Measurements from ENCODE around the gene PRAMEF33.
"Not testable (repeated sequence)": the region's sequence is repeated elsewhere in the genome, so short reads cannot be mapped to it uniquely, and the experiment has no call there.

PRAMEF33 gene, protein sequence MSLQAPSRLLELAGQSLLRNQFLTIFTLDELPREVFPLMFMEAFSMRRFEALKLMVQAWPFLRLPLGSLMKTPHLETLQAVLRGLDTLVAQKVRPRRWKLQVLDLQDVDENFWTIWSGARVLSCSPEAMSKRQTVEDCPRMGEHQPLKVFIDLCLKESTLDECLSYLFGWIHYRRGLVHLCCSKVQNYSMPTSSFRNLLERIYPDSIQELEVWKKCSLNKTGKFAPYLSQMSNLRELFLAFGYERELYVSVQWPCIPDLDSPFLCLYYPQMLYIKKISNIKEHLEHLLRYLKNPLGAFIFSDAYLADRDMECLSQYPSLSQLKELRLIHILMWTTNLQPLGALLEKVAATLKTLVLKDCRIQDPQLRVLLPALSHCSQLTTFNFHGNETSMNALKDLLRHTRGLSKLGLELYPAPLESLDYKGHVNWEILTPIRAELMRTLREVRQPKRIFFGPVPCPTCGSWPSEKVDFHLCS
- 0 reads per million in 2 donors for total RNA-seq

DNA sequence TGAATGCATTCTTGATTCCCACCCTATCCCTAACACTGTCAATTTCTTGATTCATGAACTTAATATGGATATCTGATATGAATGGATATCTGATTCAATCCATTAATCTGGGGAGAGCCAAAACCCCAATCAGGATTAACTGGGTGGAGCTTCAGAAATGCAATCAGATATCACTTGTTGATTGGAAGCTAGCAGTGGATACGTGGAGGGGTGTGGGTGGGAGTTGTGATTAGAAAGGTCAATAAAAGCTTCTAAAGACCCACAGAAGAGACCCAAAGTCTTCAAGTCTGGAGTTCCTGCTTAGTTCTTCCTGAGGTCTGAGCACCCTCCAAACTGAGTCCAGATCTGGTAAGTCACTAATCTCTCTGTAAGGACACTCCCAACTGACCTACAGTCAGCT lies at the start of gene PRAMEF33:
PRAMEF33 (plus strand) TSS at position 301 of the 400 bp plus-strand sequence. CDS start 2,416 bp downstream, outside the sequence.
- not testable (repeated sequence) for DNase-seq

DNA sequence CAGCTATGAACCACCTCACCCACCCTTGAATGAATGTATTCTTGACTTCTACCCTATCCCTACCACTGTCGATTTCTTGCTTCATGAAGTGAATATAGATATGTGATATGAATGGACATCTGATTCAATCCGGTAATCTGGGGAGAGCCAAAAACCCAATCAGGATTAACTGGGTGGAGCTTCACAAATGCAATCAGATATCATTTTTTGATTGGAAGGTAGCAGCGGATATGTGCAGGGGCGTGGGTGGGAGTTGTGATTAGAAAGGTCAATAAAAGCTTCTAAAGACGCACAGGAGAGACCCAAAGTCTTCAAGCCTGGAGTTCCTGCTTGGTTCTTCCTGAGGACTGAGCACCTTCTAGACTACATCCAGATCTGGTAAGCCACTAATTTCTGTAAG lies 49.4 kb upstream of the PRAMEF33 start, which contains the start of gene PRAMEF5:
PRAMEF5 (plus strand) TSS at position 301 of the 400 bp plus-strand sequence. CDS start 5,071 bp downstream, outside the sequence.
- DNase-seq = not testable (repeated sequence)

DNA sequence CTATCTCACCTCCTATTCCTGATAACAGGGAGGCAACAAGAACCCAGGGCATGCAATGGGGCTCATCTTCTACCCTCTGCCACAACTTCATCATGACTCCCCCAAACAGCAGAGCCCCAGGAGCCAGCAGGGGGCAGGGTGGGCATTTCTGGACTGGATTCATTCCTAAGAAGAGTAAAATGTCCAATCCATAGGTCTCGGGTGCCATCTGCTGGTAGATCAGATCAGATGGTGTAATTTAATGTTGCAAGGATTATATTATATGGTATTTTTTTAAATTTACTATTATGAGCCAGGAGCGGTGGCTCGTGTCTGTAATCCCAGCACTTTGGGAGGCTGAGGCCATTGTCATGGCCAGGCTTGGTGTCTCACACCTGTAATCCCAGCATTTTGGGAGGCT lies 38.2 kb upstream of the PRAMEF33 start:
- not testable (repeated sequence) for DNase-seq

DNA sequence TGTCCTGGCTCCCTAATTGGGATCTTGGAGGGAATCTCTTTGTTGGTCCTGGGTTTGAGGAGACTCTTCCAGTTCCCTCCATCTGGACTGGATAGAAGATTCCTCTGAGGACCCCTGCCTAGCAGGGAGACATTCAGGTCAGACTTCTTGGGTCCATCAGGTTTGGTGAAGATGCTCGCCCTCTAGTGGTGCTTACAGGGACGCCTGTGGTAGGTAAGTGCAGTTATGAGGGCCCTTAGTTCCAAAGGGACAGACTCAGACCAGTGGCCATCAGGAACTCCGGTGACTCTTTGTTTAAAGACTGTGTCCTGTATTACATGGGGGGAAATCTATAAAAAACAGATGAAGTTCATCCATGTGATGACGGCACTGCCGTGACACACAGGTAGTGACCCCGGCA lies 26.3 kb upstream of the PRAMEF33 start:
- not testable (repeated sequence) for DNase-seq

DNA sequence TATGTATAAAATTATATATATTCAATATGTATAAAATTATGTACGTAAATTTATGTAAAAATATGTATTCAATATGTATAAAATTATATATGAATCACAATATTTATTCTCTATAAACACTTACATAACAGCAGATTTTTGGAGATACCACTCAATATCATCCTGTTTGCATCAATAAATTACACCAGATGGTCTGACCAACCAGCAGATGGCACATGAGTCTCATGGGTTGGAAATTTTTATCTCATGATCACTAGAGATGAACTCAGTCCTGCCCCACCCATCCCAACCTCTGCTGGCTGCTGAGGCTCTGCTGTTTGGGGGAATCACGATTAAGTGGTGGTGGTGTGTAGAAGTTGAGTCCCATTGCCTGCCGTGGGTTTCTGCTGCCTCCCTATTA lies 23.7 kb upstream of the PRAMEF33 start:
- DNase-seq = not testable (repeated sequence)

DNA sequence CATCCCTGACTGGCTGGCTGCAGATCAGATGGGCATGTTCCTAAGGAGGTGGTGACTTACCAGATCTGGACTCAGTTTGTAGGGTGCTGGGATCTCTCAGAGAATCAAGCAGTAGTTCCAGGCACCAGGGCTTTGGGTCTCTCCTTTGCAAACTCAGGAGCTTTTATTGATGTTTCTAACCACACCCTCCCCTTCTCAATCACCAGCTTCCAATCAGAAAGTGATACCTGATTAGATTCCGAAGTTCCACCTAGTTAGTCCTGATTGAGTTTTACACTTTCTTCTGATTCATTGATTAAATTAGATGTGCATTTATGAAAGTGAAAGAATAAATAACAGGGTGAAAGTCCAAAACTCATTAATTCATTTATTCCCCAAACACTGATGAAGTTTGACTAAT lies 18.3 kb upstream of the PRAMEF33 start, which contains the start of gene PRAMEF8:
PRAMEF8 (minus strand) TSS at position 101 of the 400 bp plus-strand sequence. CDS start 1,046 bp downstream, outside the sequence.
- DNase-seq = not testable (repeated sequence)

DNA sequence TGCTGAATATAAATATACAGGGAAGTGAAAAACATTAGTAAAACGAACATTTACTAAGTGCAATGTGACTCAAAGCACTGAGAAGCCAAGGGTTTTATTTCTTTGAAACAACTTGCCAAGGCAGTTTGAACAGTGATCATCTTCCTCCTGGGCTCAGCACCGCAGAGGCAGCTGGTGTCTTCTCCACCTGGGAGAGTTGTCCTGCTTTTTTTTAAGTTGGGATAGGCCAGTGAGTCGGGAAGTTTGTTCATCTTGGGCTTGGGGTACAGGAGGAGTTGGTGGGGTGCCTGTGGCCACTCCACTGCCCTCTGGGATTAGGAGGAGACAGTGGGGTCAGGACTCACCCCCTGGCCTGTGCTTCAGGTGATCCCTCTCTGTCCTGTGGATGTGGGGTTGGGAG lies 14.3 kb upstream of the PRAMEF33 start:
- DNase-seq = not testable (repeated sequence)

DNA sequence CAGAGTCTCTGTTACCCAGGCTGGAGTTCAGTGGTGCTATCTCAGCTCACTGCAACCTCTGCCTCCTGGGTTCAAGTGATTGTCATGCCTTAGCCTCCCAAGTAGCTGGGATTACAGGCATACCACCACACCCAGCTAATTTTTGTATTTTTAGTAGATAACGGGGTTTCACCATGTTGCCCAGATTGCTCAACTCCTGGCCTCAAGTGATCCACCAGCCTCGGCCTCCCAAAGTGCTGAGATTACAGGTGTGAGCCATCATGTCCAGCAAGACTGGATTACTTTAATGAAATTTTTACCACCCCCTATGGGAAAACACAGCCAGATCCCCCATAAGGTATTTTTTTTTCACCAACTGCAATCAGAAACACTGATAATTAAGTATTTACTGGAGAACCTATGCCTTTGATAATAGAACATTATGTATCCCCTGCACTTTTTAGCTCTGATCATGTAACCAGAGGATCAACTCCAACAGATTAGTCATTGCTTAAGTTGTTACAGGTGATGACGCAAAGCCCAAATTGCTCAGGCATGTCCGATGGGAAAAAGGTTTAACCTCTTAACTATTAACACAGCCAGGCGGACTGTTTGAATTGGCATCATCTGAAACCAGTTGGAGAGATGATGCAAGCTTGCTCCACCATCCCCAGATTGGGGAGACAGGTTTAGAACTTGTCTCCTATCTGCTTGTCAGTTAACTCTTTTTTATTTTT lies 6.0 kb upstream of the PRAMEF33 start:
- not testable (repeated sequence) for DNase-seq

DNA sequence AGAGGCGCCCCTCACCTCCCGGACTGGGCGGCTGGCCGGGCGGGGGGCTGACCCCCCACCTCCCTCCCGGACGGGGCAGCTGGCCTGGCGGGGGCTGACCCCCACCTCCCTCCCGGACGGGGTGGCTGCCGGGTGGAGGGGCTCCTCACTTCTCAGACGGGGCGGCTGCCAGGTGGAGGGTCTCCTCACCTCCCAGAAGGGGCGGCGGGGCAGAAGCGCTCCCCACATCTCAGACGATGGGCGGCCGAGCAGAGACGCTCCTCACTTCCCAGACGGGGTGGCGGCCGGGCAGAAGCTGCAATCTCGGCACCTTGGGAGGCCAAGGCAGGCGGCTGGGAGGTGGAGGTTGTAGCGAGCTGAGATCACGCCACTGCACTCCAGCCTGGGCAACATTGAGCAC lies 4.6 kb upstream of the PRAMEF33 start:
- DNase-seq = not testable (repeated sequence)

DNA sequence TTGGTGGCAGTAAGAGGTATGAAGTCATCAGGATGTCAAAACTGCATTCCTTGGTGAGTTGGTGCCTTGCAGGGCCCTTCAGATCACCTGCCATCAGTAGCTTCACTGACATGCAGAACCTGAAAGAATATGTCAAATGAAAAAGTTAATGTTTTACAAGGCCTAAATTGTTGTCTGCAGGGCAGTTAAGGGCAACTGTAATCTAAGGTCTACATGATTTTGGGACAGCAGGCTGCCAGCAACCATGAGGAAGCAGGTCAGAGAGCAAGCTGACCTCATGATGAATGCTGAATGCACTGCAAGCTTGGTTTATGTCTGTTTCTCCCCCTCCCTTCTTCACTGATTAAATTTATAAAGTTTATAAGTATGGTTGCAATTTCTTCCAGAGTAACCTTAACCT lies 1.1 kb upstream of the PRAMEF33 start:
- DNase-seq = not testable (repeated sequence)

DNA sequence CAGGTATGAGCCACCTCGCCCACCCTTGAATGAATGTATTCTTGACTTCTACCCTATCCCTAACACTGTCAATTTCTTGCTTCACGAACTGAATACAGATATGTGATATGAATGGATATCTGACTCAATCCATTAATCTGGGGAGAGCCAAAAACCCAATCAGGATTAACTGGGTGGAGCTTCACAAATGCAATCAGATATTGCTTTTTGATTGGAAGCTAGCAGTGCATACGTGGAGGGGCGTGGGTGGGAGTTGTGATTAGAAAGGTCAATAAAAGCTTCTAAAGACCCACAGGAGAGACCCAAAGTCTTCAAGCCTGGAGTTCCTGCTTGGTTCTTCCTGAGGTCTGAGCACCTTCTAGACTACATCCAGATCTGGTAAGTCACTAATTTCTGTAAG lies 11.9 kb downstream of the PRAMEF33 start, which contains the start of gene PRAMEF15:
PRAMEF15 (plus strand) TSS at position 301 of the 400 bp plus-strand sequence. CDS start 2,827 bp downstream, outside the sequence.
- not testable (repeated sequence) for DNase-seq

DNA sequence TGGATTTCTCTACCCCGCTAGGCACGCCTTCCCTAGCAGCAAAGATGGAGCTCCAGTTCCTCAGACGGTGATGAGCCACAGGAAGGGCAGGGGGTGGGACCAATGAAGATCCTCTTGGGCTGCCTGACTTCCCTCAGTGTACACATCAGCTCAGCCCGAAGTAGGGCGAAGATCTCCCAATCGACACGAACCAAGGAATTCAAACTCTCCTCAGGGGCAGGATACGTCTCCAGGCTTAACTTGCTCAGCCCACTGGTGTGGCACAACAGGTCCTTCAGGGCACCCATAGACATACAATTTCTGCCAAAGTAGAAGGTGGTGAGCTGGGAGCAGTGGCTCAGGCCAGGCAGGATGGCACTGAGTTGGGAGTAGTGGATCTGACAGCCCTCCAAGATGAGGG lies 39.2 kb downstream of the PRAMEF33 start:
- not testable (repeated sequence) for DNase-seq

DNA sequence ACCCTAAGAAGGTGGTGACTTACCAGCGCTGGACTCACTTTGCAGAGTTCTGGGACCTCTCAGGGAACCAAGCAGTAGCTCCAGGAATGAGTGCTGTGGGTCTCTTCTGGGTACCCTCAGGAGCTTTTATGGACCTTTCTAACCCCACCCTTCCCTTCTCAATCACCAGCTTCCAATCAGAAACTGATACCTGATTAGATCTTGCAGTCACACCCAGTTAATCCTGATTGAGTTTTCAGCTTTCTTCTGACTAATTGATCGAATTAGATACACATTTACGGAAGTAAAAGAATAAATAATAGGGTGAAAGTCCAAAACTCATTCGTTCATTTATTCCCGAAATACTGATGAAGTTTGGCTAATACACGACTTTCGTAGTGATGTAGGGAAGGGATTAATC lies 43.7 kb downstream of the PRAMEF33 start, which contains the start of gene PRAMEF14:
PRAMEF14 (minus strand) TSS at position 101 of the 400 bp plus-strand sequence. CDS start 1,820 bp downstream, outside the sequence.
- not testable (repeated sequence) for DNase-seq

DNA sequence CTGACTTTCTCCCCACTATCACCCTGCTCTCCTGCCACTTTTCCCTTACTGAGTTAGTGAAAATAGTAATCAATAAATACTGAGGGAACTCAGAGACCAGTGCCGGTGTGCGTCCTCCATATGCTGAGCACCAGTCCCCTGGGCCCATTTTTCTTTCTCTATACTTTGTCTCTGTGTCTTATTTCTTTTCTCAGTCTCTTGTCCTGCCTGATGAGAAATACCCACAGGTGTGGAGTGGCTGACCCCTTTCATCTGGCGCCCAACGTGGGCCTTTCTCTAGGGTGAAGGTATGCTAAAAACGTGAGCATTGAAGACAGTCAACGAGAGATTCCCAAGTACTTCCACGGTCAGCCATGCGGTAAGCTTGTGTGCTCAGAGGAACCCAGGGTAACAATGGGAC lies 50.1 kb downstream of the PRAMEF33 start:
- not testable (repeated sequence) for DNase-seq

DNA sequence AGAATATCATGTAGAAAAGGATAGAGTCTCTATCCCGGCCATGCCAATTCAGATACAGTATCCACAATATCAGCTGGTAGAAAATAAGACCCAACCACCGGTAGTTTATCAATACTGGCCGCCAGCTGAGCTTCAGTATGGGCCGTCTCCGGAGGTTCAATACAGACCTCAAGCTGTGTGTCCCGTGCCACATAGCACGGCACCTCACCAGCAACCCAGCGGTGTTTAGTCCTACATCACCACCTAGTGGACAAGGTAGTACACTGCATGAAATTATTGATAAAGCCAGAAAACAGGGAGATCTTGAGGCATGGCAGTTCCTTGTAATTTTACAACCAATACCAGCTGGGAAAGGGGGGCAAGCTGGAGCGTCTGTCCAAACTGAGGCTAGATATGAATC lies 51.1 kb downstream of the PRAMEF33 start:
- DNase-seq = not testable (repeated sequence)

DNA sequence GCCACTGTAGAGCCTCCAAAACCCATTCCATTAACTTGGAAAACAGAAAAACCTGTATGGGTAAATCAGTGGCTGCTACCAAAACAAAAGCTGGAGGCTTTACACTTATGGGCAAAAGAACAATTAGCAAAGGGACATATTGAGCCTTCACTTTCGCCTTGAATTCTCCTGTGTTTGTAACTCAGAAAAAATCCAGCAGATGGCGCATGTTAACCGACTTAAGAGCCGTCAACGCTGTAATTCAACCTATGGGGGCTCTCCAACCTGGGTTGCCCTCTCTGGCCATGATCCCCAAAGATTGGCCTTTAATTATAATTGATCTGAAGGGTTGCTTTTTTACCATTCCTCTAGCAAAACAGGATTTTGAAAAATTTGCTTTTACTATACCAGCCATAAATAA lies 53.4 kb downstream of the PRAMEF33 start:
- DNase-seq = not testable (repeated sequence)
